Natural killer cell (primary cell): ENCODE measurements around the gene P4HTM. TPM values are rescaled to one million over a fixed set of nuclear protein-coding genes. Genes with fewer than 3 reads are reported as not detected.
A peak's percentile ranks its signal among the peaks of the same experiment; 100 is the strongest.

Experiments used
- ATAC-seq, 3 donors: fragments of 150-1000 bp in 2 of 3; fragments of 200-7000 bp in 1 of 3; cut with Tn5 transposase; 1 replicate in 1 of 3; 2 replicates in 2 of 3; pipeline ENCODE4 v1.10.0; 2021; ENCODE audit warnings: mild to moderate bottlenecking in 2 of 3, moderate library complexity in 2 of 3
- DNase-seq, 2 donors: peaks; one replicate each; pipeline versions ENCODE4 v3.0.0 to v3.0.0-alpha.2; 2013 to 2021; ENCODE audit warnings: mixed read lengths in 1 of 2
- H3K27ac ChIP-seq: one replicate; pipeline ENCODE4 v1.5.1; 2013; ENCODE audit warnings: mild to moderate bottlenecking, low read length
- H3K27me3 ChIP-seq: one replicate; pipeline ENCODE4 v1.6.1; 2013; ENCODE audit warnings: low read length; ENCODE audit not compliant: control insufficient read depth, insufficient read depth
- H3K36me3 ChIP-seq: one replicate; pipeline ENCODE4 v1.6.1; 2013; ENCODE audit warnings: low read length; ENCODE audit not compliant: control insufficient read depth, insufficient read depth
- H3K4me1 ChIP-seq: one replicate; pipeline ENCODE4 v1.6.1; 2013; ENCODE audit warnings: low read length; ENCODE audit not compliant: control insufficient read depth, insufficient read depth
- H3K4me3 ChIP-seq: one replicate; pipeline ENCODE4 v1.5.1; 2013; ENCODE audit warnings: low read length
- H3K9me3 ChIP-seq: one replicate; pipeline ENCODE4 v1.6.1; 2013; ENCODE audit warnings: low read length; ENCODE audit not compliant: control insufficient read depth, insufficient read depth
- H3K27ac Mint-ChIP-seq, 2 donors: one replicate each; pipeline ENCODE4 v1.8.0; 2022; ENCODE audit warnings: mild to moderate bottlenecking in 2 of 2, mixed read lengths in 2 of 2, moderate library complexity in 1 of 2
- H3K27me3 Mint-ChIP-seq, 2 donors: one replicate each; pipeline ENCODE4 v1.8.0; 2022; ENCODE audit warnings: low read depth in 2 of 2, mixed read lengths in 2 of 2
- H3K36me3 Mint-ChIP-seq: one replicate; pipeline ENCODE4 v1.8.0; 2022; ENCODE audit warnings: mixed read lengths
- H3K4me1 Mint-ChIP-seq, 2 donors: one replicate each; pipeline ENCODE4 v1.8.0; 2022; ENCODE audit warnings: mixed read lengths in 2 of 2
- H3K4me3 Mint-ChIP-seq: one replicate; pipeline ENCODE4 v1.8.0; 2022; ENCODE audit warnings: mild to moderate bottlenecking, moderate library complexity, mixed read lengths
- H3K9me3 Mint-ChIP-seq, 2 donors: one replicate each; pipeline ENCODE4 v1.8.0; 2022; ENCODE audit warnings: mixed read lengths in 2 of 2
- CTCF ChIP-seq: fragments of 200-600 bp; IDR thresholded peaks from one replicate; pipeline ENCODE4 v1.8.0; 2022; ENCODE audit warnings: antibody characterized with exemption
- WGBS: methylation state at CpG from one replicate; pipeline ENCODE4 v1.1.7; 2013; ENCODE audit warnings: missing lambda C conversion rate; ENCODE audit not compliant: insufficient coverage; 5-methylcytosine and 5-hydroxymethylcytosine counted together
- intact Hi-C: fragments of 100-400 bp; cut with micrococcal nuclease; formaldehyde crosslinking; loops from one replicate; pipeline ENCODE4 v1.14.2; 2022
- total RNA-seq, 4 donors: library from RNA; stranded (reverse); fragments of 120-200 nt in 1 of 4; gene quantifications; one replicate each; pipeline versions ENCODE4 v1.2.3 to v1.2.4, GENCODE V29; 2013 to 2022

Gene P4HTM
- total RNA-seq, 3 donors from 2014 or later (not counting 1 experiment from before 2014, with no cell fraction given) = 28.8 to 31.3 (median 30.6) TPM

GRCh38 chr3:48997714-48998637 lies 7.9 kb downstream of the P4HTM start:
- Mint-ChIP-seq H3K27ac (no peak overlapping the region), H3K9me3 (no peaks in the 10 kb centered on the region), H3K36me3 (no peaks in the 10 kb centered on the region), H3K4me1 (peaks cover 8 to 14% of the 10 kb centered on the region in 2 donors), H3K4me3 (no peak overlapping the region), H3K27me3 (no peaks in the 10 kb centered on the region)
- H3K27ac ChIP-seq = no peak overlapping the region
- TF ChIP-seq CTCF = no peak
- no peak overlapping the region for H3K4me3 ChIP-seq
- no peaks in the 10 kb centered on the region for H3K27me3 ChIP-seq
- WGBS = 97% methylated on average over 18 of the region's 20 CpGs
- H3K9me3 ChIP-seq = no peaks in the 10 kb centered on the region
- no peaks in the 10 kb centered on the region for H3K36me3 ChIP-seq
- no peaks in the 10 kb centered on the region for H3K4me1 ChIP-seq
- intact Hi-C loops = no loop called here
- no peak for DNase-seq
- no peak for ATAC-seq

GRCh38 chr3:48999085-48999858 lies 9.2 kb downstream of the P4HTM start:
- intact Hi-C loops = no loop called here
- DNase-seq = no peak
- no peak for TF ChIP-seq CTCF
- 95% methylated on average over 8 of the region's 8 CpGs for WGBS
- H3K9me3 Mint-ChIP-seq = no peaks in the 10 kb centered on the region
- H3K4me1 ChIP-seq = no peaks in the 10 kb centered on the region
- H3K4me3 ChIP-seq = no peak overlapping the region
- H3K27ac Mint-ChIP-seq = peak overlapping the region in 1 of 2 donors; percentile 6
- no peak for ATAC-seq
- no peaks in the 10 kb centered on the region for H3K36me3 ChIP-seq
- H3K36me3 Mint-ChIP-seq = no peaks in the 10 kb centered on the region
- no peaks in the 10 kb centered on the region for H3K9me3 ChIP-seq
- no peak overlapping the region for H3K4me3 Mint-ChIP-seq
- no peaks in the 10 kb centered on the region for H3K27me3 Mint-ChIP-seq
- no peak overlapping the region for H3K27ac ChIP-seq
- peaks cover 8% of the 10 kb centered on the region in 2 donors for H3K4me1 Mint-ChIP-seq
- H3K27me3 ChIP-seq = no peaks in the 10 kb centered on the region

- H3K27ac ChIP-seq = no peak overlapping the region
- TF ChIP-seq CTCF = no peak
- no peak for DNase-seq
- H3K36me3 ChIP-seq = no peaks in the 10 kb centered on the region
- no peaks in the 10 kb centered on the region for H3K9me3 ChIP-seq
- no peak overlapping the region for H3K4me3 Mint-ChIP-seq
- no peaks in the 10 kb centered on the region for H3K9me3 Mint-ChIP-seq
- 97% methylated on average over 5 of the region's 6 CpGs for WGBS
- no peaks in the 10 kb centered on the region for H3K27me3 Mint-ChIP-seq
- no peak overlapping the region for H3K27ac Mint-ChIP-seq
- no peaks in the 10 kb centered on the region for H3K36me3 Mint-ChIP-seq
- H3K4me3 ChIP-seq = no peak overlapping the region
- intact Hi-C loops = no loop called here
- ATAC-seq = no peak
- peaks cover 0 to 4% of the 10 kb centered on the region in 2 donors for H3K4me1 Mint-ChIP-seq
- peaks cover 4% of the 10 kb centered on the region for H3K4me1 ChIP-seq
- H3K27me3 ChIP-seq = no peaks in the 10 kb centered on the region
Observed at GRCh38 chr3:49001155-49001554, 11.1 kb downstream of the P4HTM start.
